ENCODE measurements around the gene AGO4.
"Not testable (repeated sequence)": the region's sequence is repeated elsewhere in the genome, so short reads cannot be mapped to it uniquely, and the experiment has no call there.

Gene AGO4

DNA sequence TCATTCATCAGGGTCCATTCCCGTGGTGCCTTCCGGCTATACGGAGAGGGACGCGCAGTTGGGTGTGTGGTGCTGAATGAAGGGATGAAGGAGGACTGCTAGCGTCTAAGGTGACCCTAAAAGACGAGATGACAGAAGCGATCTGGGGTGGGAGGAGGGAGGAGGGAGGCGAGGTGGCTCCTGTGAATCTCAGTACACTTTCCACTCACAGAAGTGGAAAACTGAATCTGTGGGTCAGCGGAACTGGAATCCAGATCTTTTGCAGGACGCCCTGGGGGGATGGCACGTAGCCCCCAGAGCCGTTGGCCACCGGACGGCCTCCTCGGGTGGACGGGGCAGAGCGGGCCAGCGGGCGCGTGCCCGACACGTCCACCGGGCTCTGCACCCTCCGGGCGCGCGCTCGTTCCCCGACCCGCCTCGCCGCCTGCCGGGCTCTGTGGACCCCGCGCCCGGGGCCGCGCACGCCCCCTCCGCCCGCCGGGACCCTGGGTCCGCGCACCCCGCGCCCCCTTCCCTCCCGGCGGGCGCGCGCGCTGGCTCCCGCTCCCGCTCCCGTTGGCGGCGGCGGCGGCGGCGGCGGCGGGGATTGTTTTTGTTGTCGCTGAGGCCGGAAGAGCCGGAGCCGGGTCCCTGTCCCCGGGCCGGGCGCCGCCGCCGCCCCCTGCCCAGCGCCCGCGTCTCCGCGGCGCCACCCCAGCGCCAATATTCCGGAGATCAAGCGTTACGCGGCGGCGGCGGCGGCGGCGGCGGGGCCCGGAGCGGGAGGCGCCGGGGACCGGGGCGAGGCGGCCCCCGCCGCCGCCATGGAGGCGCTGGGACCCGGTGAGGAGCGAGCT, at the start of gene AGO4:
Gene AGO4 (plus strand): TSS at position 403 of the 836 bp plus-strand sequence. CDS start 401 bp downstream, at position 804.
- DNase-seq (ENCODE audit: low read depth), result no peak

DNA sequence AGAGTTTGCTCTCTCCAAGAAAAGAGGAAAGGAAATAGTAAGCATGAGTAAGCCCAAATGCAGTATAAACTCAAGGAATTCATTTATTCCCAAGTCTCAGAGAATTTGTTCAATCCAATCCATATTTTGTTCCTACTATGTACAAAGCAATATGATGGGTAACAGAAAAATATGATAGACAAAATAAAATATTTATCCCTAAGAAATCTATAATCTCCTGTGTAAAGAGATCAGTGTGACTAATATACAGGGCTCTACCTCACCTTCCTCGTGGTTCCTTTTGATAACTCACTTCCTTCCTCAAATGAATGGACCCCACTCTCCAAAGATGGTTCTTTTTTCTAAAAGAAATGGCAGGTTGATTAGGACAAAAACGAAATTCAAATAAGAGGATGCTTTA, 45.7 kb upstream of the AGO4 start:
- DNase-seq (ENCODE audit: low read depth), result no peak

DNA sequence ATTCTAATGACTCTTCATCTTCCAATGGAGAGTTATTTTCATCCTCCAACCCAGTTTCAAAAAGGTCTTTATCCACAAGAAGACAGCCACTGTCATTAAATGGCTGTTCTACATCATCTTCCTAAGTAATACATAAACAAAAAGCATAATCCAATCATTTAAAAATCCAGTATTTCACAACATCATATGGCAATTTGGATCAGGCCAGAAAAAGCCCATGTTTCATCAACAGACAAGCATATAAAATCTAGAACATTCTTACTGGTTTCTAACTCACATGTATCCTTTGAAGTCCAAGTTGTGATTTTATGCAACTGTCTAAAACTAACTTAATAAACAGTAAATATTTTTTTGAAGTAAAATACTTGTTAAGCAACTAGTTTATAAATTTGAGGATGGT, 44.6 kb upstream of the AGO4 start:
- DNase-seq (ENCODE audit: low read depth), result no peak

DNA sequence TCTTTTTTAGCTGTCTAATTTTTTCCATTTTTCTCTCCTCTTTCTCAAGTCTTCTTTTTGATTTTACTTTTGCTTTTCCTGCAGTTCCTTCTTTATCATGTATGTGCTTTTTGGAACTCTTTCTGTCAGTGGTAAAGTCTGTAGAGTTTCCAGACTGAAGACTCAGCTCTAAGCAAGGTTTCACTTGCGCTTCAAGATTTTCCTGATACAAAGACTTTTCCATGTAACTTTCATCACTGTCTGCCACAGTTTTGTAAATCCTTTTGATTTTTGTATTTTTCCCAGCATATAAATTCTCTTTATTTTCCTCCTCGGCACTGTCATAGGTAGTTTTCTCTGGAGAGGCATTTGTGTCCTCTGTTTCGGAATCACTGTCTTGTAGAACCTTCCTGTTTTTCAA, 43.5 kb upstream of the AGO4 start:
- no peak for DNase-seq (ENCODE audit: low read depth)

DNA sequence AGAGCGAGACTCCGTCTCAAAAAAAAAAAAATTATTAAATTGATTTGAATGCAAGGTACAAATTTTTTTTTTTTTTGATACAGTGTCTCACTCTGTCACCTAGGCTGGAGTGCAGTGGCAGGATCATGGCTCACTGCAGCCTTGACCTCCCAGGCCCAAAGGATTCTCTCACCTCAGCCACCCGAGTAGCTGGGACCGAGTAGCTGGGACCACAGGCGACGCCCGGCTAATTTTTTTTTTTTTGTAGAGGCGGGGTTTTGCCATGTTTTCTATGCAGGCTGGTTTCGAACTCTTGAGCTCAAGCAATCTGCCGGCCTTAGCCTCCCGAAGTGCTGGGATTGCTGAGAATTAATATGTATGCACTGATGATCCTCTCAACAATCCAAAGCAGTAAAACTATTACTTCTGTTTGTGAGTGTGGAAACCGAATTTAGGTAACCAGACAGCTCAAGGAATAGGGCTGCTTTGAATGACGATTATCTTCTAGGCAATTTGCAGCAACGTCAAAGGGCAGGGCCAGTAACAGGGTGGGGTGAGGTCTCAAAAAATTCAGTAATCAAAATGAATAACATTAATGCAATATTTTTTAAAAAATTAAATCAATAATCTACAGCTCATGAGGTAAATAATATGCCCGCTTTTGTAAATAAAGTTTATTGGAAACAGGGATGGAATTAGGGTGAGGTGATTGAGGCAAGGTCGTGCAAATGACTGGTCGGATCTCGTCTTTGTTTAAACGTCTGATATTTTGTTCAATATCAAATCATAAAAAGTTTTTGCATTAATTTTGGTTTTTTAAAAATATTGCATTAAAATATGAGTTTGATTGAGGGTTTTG, 39.2 kb upstream of the AGO4 start:
- DNase-seq (ENCODE audit: low read depth), result no peak

DNA sequence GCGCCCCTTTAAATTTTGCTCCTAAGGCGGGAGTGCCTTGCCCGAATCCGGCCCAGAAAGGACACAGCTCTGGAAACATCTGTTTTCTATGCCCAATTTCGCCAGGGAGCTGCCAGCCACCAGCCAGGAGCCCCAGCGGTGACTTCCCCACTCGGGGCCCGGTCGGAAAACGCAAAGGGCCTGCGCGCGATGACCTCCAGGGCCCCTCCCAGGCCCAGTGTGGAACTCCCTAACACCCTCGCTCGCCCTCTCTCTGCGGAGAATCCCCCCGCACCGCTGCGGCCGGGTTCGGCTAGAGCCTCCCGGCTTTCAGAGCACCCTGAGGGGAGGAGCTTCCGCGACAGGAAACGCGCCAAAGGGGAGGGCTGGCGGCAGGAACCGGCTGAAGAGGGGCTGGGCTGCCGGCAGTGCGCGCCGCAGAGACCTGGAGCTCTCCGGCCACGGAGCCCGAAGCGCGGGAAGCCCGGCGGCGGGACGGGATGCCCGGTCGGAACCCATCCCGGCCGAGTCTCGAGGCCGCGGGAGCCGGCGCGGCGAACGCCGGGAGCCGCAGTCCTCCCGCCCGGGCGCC, 38.5 kb upstream of the AGO4 start:
- DNase-seq (ENCODE audit: low read depth), result peak; percentile 87

DNA sequence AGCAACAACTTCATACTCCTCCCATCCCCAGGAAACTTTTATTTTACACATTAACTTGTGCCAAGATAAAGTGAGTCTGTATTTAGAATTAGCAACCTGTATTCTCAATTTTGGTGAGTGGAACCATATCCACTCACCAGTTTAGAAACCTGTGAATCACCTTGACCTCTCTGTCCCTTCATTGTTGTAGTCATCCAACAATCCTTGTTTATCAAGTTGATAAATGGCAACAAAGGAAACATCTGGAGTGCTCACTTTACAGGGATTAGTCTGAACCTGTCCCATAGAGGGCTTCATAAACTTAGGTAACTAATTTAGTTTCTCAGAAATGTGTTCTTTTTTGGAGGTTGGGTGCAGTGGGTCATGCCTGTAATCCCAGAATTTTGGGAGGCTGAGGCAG, 34.1 kb upstream of the AGO4 start:
- DNase-seq (ENCODE audit: low read depth), result no peak

DNA sequence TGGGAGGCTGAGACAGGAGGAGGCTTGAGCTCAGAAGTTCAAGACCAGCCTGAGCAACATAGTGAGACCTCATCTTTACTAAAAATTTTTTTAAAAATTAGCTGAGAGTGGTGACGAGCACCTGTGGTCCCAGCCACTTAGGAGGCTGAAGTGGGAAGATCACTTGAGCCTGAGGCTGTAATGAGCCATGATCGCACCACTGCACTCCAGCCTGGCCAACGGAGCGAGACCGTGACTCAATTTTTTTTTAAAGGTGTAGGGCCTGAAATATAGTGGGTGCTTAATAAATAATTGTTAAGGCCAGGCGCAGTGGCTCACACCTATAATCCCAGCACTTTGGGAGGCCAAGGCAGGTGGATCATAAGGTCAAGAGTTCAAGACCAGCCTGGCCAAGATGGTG, 31.6 kb upstream of the AGO4 start:
- DNase-seq (ENCODE audit: low read depth), result not testable (repeated sequence)

DNA sequence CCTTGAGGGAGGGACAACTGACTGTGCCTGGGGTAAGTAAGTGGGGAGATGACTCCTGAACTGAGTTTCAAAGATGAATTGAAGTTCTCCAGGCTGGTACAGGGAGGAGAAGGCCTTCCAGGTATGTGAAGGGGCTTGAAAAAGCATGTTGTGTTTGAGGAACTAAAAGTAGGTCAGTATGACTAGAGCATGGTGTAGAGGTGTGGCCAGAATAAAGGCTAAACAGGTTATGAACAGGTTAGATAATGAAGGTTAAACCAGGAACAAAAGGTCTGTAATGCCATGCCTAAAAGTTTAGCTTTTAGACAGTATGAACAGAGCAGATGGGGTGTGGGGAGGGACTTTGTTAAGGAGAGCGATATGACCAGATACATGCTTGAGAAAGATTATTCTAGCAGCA, 30.7 kb upstream of the AGO4 start:
- no peak for DNase-seq (ENCODE audit: low read depth)

DNA sequence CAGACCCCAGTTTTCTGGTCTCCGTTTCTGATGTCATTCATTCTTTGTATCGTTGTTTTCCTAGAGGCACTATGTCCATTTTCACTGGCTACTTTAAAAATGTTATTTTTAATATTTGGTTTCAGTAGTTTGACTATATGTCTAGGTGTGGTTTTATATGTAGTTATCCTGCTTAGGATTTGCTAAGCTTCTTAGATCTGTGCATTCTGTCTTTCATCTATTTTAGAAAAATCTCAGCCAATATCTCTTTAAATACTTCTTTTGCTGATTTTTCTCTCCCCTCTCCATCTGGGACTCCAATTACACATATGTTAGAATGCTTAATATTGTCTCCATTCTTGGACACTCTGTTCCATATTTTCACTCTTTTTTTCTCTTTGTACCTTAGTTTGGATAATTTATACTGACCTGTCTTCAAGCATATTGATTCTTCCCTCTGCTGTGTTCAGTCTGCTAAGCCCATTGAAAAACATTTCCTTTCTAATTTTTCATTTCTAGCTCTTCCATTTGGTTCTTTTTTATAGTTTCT, 24.7 kb upstream of the AGO4 start:
- no peak for DNase-seq (ENCODE audit: low read depth)

DNA sequence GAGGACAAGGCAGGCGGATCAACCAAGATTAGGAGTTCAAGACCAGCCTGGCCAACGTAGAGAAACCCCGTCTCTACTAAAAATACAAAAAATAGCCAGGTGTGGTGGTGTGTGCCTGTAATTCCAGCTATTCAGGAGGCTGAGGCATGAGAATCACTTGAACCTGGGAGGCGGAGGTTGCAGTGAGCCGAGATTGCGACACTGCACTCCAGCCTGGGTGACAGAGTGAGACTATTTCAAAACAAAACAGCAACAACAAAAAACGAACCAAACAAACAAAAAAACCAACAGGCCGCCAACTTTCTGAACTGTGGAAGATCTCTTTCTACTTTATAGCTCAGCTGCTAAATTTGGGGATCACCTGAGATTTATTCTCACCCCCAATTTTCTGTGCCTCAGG, 23.5 kb upstream of the AGO4 start:
- DNase-seq (ENCODE audit: low read depth), result not testable (repeated sequence)

DNA sequence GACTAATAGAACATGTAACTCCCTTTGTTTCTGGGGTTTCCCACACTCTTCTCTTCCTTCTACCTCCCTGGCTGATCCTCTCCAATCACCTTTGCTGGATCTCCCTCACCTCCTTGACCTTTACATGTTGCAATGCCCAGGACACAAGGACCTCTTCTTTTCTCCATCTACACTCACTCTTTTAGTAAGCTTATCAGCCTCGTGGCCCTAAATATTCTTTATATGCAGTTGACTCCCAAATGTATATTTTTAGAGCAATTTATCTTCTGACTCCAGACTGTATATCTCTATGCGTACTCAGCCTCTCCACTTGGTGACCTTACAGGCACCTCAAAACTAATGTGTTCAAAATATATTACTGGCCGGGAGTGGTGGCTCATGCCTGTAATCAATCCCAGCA, 19.7 kb upstream of the AGO4 start:
- no peak for DNase-seq (ENCODE audit: low read depth)

DNA sequence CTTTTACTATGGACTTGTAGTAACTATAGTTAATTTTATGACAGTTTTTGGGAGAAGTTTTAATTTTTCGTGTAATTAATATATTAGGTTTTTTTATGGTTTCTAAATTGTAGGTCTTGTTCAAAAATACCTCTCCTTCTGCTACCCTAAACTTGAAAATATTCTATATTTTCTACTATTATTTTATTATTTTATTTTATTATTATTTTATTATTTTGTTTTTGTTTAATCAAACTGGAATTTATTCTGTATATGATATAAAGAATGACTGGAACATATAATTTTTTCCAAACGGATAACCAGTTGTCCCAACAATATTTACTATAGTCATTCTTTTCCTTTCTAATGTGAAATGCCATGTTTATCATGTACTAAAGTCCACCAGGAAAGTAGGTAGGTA, 17.1 kb upstream of the AGO4 start:
- no peak for DNase-seq (ENCODE audit: low read depth)

DNA sequence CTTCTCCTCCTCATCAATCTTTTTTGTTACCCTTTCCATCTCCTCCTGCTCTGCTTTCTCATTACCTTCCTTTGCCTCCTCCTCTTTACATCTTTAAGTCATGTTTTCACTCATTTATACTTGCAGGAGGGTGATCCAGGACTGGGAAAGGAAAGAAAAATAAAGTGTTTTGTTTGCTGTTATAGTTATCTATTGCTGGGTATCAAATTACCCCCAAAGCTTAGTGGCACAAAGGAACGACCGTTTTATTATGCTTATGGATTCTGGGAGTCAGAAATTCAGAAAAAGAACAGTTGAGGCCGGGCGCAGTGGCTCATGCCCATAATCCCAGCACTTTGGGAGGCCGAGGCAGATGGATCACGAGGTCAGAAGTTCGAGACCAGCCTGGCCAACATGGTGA, 12.5 kb upstream of the AGO4 start:
- DNase-seq (ENCODE audit: low read depth), result no peak

DNA sequence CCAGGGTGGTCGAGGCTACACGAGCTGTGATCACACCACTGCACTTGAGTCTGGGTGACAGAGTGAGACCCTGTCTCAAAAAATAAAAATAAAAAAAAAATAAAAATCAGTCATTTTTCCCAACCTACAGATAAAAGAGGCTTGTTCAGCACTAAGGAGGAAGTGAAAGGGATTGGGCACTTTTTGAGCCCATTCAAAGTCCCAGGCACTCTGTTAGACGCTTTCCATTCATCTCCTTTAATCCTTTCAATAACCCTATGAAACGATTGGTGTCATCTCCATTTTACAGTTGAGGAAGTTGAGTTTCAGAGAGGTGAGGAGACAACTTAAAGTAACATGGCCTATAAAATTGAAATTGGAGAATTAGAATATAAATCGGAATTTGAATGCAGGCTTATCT, 10.4 kb upstream of the AGO4 start:
- DNase-seq (ENCODE audit: low read depth), result no peak

DNA sequence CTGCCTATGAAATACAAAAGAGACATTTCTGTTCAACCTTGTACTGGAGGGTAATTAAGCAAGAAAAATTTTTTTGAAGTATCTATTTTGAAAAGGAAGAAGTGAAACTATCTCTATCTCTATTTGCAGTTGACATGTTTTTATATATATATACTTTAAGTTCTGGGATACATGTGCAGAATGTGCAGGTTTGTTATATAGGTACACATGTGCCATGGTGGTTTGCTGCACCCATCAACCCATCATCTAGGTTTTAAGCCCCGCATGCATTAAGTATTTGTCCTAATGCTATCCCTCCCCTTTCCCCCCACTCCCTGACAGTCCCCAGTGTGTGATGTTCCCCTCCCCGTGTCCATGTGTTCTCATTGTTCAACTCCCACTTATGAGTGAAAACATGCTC, 9.8 kb upstream of the AGO4 start:
- DNase-seq (ENCODE audit: low read depth), result not testable (repeated sequence)

DNA sequence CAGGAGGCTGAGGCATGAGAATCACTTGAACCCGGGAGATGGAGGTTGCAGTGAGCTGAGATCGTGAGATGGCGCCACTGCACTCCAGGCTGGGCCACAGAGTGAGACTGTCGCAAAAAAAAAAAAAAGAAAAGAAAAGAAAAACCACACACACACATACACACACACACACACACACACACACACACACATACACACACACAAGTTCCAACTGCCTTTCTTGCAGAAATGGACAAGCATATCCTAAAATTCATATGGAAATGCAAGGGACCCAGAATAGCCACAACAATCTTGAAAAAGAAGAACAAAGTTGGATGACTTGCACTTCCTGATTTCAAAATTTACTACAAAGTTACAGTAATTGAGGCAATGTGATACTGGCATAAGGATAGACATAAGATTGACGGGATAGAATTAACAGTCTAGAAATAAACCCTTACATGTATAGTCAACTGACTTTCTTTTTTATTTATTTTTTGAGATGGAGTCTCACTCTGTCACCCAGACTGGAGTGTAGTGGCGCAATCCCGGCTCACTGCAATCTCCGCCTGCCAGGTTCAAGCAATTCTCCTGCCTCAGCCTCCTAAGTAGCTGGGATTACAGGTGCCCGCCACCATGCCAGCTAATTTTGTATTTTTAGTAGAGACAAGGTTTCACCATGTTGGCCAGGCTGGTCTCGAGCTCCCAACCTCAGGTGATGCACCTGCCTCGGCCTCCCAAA, 7.5 kb upstream of the AGO4 start:
- DNase-seq (ENCODE audit: low read depth), result not testable (repeated sequence)

DNA sequence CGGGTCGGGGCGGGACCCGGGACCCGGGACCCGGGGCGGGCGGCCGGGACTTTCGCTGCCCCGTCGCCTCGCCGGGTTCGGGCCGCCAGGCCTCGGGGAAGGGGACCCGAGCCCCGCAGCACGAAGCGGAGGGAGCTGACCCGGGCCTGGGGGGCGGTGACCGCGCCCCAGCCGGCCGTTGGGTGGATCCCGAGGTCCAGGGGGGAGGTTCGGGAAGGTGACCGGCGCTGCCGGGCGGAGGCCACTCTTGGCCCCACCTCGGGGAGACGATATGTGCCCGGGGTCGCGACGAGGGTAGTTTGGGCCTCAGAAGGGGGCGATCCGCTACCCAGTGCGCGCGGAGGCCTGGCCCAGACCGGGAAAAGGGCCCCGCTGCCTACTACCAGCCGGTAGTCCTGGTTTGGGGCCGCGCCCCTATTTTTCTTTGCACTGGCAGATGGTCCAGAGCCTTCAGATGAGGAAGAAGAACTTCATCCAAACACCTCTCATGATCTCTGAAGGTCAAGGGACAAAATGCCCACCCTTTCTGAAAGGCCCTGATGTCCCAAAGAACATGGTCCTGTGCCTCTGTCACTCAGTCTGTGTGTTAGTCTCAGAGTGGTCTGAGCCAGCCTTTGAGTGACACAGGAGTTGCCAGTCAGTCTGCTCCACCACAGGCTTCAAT, 766 bp downstream of the AGO4 start:
- peak; percentile 26 for DNase-seq (ENCODE audit: low read depth)

DNA sequence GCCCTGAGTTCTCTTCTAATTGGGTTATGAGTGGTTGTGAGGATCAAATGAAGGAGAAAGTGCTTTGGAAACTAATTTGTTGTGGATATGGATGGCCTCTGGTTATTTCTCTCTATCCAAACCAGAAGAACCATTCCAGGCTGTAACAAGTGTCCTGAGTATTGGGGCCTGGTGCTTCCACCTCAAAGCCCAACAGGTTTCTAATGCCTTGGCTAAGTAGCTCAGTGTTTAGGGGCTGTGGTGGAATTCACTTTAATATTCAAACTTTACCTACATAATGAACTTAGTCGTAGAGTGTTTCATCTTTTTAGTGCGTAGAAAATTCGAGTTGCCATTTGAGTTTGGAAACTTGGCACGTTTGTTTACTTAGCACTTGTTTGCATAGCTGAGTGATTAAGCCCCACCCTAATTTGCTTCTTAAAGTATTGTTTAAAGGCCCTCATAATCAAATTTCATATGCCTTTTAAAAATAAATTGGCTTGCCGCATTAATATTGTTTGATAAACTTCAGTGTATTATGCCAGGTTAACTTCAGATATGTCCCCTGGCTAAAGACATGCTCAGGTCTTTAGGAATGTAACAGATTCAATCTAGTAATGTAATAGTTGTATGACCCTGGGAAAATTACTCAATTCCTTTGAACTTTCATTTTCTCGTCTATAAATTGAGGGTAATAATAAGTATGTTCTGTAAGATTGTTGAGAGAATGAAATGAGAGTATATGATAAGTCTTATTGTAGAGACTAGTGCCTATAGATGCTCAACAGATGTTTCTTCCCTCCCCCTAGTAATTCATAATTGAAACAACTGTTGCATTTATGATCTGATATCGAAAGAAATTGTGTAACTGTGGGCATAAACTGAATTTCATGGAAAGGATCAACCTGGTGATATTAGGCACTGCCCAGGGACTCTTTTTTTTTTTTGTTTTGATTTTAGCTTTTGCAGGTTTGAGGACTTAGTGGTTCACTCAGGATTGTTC, 1.6 kb downstream of the AGO4 start:
- DNase-seq (ENCODE audit: low read depth), result no peak
